T47D (cell line): ENCODE results near the gene ADAMTSL3.

Experiments
- DNase-seq, 2 experiments: peaks; one replicate each; pipeline versions ENCODE4 v3.0.0 to v3.0.0-alpha.2; 2011 to 2012; ENCODE audit warnings: low read depth in 1 of 2, low spot score in 1 of 2
- JUND ChIP-seq: IDR thresholded peaks from 2 replicates; pipeline ENCODE4 v1.6.1; 2012; ENCODE audit warnings: low read depth
- in situ Hi-C: cut with HindIII; loops from 2 replicates; pipeline ENCODE4 v1.10.0; 2016; ENCODE audit warnings: low sequenced_read_pairs, low pct_unique_long_range_greater_than_20kb

ADAMTSL3 gene

DNA sequence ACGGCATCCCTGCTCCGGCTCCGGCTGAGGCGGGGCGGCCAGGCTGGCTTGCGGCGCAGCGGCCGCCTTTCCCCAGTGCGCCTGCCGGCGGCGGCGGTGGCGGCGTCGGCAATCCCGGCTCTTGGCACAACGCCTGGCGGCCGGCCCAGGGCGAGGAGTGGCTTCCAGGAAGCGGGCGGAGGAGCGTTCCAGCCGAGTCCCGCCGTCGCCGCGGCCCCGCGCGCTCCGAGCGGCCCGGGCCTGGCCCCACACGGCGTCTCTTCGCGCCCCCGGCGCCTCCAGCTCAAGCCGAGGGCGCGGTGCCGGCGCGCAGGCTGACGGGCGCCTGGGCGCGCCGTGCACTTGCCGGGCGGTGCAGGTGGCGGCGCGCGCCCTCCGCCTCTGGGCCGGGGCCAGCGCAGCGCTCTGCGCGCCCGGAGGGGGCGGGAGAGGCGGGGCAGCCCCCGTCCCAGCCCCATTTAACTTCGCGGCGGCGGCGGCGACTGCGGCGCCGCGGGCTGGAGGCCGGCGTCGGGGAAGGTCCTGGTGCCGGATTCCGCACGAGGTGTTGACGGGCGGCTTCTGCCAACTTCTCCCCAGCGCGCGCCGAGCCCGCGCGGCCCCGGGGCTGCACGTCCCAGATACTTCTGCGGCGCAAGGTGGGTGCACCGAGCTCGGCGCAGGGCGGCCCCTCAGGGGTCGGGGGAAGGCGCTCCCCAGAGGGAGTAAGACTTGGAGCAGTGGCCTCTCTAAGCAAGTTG is at the start of gene ADAMTSL3:
Gene ADAMTSL3 (plus strand): TSS at position 485 of the 740 bp plus-strand sequence. CDS start 1,639 bp downstream, outside the sequence.
- no peak for TF ChIP-seq JUND
- peak; percentile 75 to 88 for DNase-seq
- in situ Hi-C loops: no loop called here

DNA sequence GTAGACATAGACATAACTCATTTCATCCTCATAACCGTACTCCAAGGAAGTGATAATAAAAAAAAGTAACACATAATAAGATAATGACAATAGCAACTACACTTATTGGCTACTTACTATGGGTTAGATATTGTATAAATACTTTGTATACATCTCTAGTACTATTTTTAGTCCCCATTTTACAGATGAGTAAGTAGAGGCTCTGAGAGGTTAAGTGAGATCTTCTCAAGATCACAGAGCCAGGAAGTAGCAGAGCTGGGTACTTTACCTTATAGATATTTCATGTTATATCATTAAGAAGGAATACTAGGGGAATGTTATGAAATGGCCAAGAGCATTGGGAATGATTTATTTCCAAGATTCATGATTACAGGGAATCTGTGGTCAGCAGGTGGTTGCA is 49.4 kb upstream of the ADAMTSL3 start:
- in situ Hi-C loops: no loop called here
- no peak for TF ChIP-seq JUND
- DNase-seq: no peak

DNA sequence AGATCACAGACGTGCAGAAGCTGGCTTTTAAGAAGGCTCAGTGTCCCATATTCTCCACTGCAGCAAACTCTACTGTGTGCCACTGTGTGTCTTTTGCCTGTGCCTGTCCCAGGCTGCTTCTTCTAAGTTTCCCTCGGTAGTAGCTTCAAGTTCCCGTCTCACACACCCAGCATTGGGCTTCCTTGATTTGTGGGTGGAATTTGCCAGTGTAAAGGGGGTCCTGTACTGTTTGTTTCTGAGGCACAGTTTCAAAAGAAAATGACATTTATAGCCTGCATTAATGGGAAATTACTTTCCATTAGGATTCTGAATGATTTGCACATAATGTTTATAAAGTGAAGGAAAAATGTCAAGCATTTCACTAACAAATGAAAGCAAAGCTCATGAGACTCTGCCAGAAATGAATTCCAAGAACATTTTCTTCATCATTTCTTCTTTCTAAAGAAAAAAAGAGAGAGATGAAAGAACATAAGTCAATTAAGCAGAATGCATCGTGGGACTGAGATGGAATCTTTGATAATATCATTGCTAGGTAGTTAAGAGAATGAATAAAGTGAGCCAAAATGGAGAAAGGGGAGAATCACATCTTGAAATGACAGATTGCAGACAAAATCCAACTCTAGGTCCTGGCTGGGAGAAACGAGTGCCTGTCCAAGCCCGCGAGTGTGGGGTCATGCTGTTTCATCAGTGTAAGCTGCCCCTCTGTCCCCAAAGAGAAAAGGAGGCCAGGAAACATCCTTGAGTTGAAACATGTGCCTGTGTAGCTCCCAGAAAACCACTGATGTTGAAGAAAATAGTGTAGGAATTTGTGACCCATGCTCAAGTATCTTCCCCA is 48.6 kb upstream of the ADAMTSL3 start:
- in situ Hi-C loops: no loop called here
- DNase-seq: no peak
- TF ChIP-seq JUND: no peak

- no peak for TF ChIP-seq JUND
- in situ Hi-C loops: no loop called here
- DNase-seq: no peak
These were observed 43.8 kb upstream of the ADAMTSL3 start for GRCh38 chr15:83610132-83610531.

GRCh38 chr15:83610901-83611685 is 42.8 kb upstream of the ADAMTSL3 start:
- TF ChIP-seq JUND: no peak
- in situ Hi-C loops: no loop called here
- DNase-seq: no peak

GRCh38 chr15:83612226-83612625 is 41.7 kb upstream of the ADAMTSL3 start:
- no peak for DNase-seq
- in situ Hi-C loops: no loop called here
- no peak for TF ChIP-seq JUND

DNA sequence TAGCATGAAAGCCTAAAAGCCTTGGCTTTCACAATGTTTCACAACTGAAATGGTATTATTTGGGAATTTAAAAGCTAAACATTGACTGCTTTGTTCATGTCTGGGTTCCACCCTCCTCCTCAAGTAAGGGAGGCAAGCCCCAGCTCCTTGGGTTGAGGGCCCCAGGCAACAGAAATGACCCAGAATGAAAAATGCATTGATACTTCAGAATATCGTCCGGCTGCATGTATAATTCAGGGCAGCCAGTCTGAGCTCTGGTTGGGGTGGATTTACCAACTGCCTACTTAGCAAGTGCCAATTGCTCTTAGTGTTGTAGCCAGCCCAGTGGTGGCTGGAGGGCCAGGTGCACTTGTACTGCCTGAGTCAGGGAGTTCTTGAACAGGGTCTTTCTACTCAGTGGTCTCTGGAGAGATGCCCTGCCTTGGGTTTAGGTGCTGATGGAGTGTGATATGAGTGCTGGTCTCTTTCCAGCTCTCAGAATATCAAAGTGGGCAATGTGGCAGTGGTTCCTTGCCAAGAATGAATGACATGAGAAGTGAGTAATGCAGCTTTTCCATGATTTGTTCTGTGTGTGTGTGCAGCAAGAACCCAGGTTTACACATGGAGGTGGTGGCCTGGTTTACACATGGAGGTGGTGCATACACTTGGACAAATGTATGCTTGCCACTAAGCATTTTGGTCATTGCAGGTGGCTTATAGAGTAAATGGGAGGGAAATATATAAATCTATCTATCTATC is 40.9 kb upstream of the ADAMTSL3 start:
- no peak for DNase-seq
- in situ Hi-C loops: no loop called here
- no peak for TF ChIP-seq JUND

DNA sequence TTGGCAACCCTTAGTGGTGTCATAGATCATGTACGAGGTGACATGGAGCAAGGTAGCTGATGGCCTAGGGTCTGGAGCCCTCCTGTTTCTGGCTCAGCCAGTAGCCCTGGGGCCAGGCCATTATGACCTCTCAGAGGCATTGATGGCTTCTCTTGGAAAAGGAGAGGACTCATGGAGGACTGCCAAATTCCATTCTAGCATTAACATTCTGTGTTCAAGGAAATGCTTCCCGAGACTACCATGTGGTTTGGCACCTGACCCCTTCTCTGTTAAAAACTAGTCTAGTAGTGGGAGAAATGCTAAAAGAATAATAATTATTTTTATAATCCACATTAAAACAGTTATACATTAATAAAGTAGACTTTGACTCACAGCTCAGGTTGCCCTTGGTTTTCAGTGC is 40.2 kb upstream of the ADAMTSL3 start:
- no peak for DNase-seq
- in situ Hi-C loops: no loop called here
- no peak for TF ChIP-seq JUND

GRCh38 chr15:83616840-83617239 is 37.1 kb upstream of the ADAMTSL3 start:
- no peak for TF ChIP-seq JUND
- no peak for DNase-seq
- in situ Hi-C loops: no loop called here

GRCh38 chr15:83626171-83626802 is 27.6 kb upstream of the ADAMTSL3 start:
- in situ Hi-C loops: no loop called here
- no peak for DNase-seq

GRCh38 chr15:83631534-83631933 is 22.4 kb upstream of the ADAMTSL3 start:
- DNase-seq: no peak
- TF ChIP-seq JUND: no peak
- in situ Hi-C loops: no loop called here

More at GRCh38 chr15:83626171-83626802, 27.6 kb upstream of the ADAMTSL3 start:
- no peak for TF ChIP-seq JUND
